K562 (cell line): ENCODE results near the gene FOXO3. TPM values are rescaled to one million over a fixed set of nuclear protein-coding genes. Genes with fewer than 3 reads are reported as not detected.

Experiments used
- BCLAF1 ChIP-seq, 2 experiments: fragments of 450-650 bp in 1 of 2; IDR thresholded peaks; 2 replicates each; pipeline ENCODE4 v1.6.1; 2011 to 2017; ENCODE audit warnings: low read depth in 2 of 2, antibody characterized with exemption in 1 of 2, borderline replicate concordance in 1 of 2, low read length in 1 of 2, mild to moderate bottlenecking in 1 of 2, mixed read lengths in 1 of 2; ENCODE audit not compliant: control insufficient read depth in 1 of 2
- C11orf30 ChIP-seq: fragments of 450-650 bp; IDR thresholded peaks from 2 replicates; pipeline ENCODE4 v1.6.1; 2016; ENCODE audit warnings: low read depth, mild to moderate bottlenecking
- FOXA1 ChIP-seq: fragments of 450-650 bp; IDR thresholded peaks from 2 replicates; pipeline ENCODE4 v1.6.1; 2016; ENCODE audit warnings: mild to moderate bottlenecking, borderline replicate concordance
- GATAD2A ChIP-seq: fragments of 450-650 bp; IDR thresholded peaks from 2 replicates; pipeline ENCODE4 v1.6.1; 2017
- HES1 ChIP-seq: fragments of 450-650 bp; IDR thresholded peaks from 2 replicates; pipeline ENCODE4 v1.6.1; 2016; ENCODE audit warnings: low read depth, mild to moderate bottlenecking, moderate library complexity
- HNRNPLL ChIP-seq: fragments of 200-400 bp; formaldehyde crosslinking; IDR thresholded peaks from 2 replicates; pipeline ENCODE4 v1.6.1; 2017; ENCODE audit warnings: low read length, low read depth, mild to moderate bottlenecking; ENCODE audit not compliant: poor library complexity, severe bottlenecking
- HOMEZ ChIP-seq: fragments of 250-450 bp; sonication (Bioruptor Pico); IDR thresholded peaks from 2 replicates; pipeline ENCODE4 v1.4.0; 2020; ENCODE audit warnings: mild to moderate bottlenecking, moderate library complexity
- JUNB ChIP-seq: fragments of 450-650 bp; formaldehyde crosslinking; conservative IDR thresholded peaks from 2 replicates; pipeline ENCODE4 v1.4.0; 2020; ENCODE audit warnings: mild to moderate bottlenecking
- JUND ChIP-seq, 2 experiments: IDR thresholded peaks; 2 replicates in 1 of 2; 3 replicates in 1 of 2; pipeline ENCODE4 v1.6.1; 2011; ENCODE audit warnings: borderline replicate concordance in 2 of 2, low read depth in 2 of 2, low read length in 2 of 2, improper control_type of control experiment in 1 of 2, missing biosample characterization in 1 of 2, missing genetic modification characterization in 1 of 2, missing genetic modification reagents in 1 of 2
- MAFG ChIP-seq: fragments of 450-650 bp; conservative IDR thresholded peaks from 2 replicates; pipeline ENCODE4 v1.6.1; 2016; ENCODE audit warnings: missing genetic modification characterization, missing compliant biosample characterization
- MAZ ChIP-seq, 2 experiments: fragments of 450-650 bp in 1 of 2; sonication (generic) in 1 of 2; formaldehyde crosslinking; IDR thresholded peaks in 1 of 2; conservative IDR thresholded peaks in 1 of 2; 2 replicates each; pipeline versions ENCODE4 v1.4.0 to v1.5.0; 2020; ENCODE audit warnings: mild to moderate bottlenecking in 1 of 2, missing genetic modification reagents in 1 of 2
- MCM2 ChIP-seq: fragments of 450-650 bp; IDR thresholded peaks from 2 replicates; pipeline ENCODE4 v1.6.1; 2017; ENCODE audit warnings: low read depth, mild to moderate bottlenecking
- MYNN ChIP-seq, 2 experiments: sonication (generic); formaldehyde crosslinking in 1 of 2; IDR thresholded peaks; 2 replicates each; pipeline versions ENCODE4 v1.5.0 to v1.6.1; 2016 to 2020; ENCODE audit warnings: antibody characterized with exemption in 1 of 2, missing genetic modification reagents in 1 of 2
- NFXL1 ChIP-seq: fragments of 450-650 bp; formaldehyde crosslinking; IDR thresholded peaks from 2 replicates; pipeline ENCODE4 v1.4.0; 2021; ENCODE audit warnings: mild to moderate bottlenecking
- PHB2 ChIP-seq: fragments of 450-650 bp; IDR thresholded peaks from 2 replicates; pipeline ENCODE4 v1.6.1; 2017; ENCODE audit warnings: low read depth
- PTBP1 ChIP-seq: fragments of 200-400 bp; formaldehyde crosslinking; IDR thresholded peaks from 2 replicates; pipeline ENCODE4 v1.6.1; 2017; ENCODE audit warnings: low read depth, low read length
- TCF7 ChIP-seq: sonication (generic); IDR thresholded peaks from 2 replicates; pipeline ENCODE4 v1.6.1; 2016; ENCODE audit warnings: antibody characterized with exemption, borderline replicate concordance
- TEAD2 ChIP-seq: fragments of 450-650 bp; IDR thresholded peaks from 2 replicates; pipeline ENCODE4 v1.6.1; 2016; ENCODE audit warnings: missing genetic modification characterization, control low read depth, missing compliant biosample characterization
- XRCC3 ChIP-seq: fragments of 450-650 bp; IDR thresholded peaks from 2 replicates; pipeline ENCODE4 v1.6.1; 2017; ENCODE audit warnings: mild to moderate bottlenecking, moderate library complexity
- ZBTB33 ChIP-seq: sonication (generic); formaldehyde crosslinking; IDR thresholded peaks from 2 replicates; pipeline ENCODE4 v1.8.1; 2023; ENCODE audit warnings: mild to moderate bottlenecking, missing genetic modification reagents
- polyA plus RNA-seq, 8 experiments: library from polyadenylated mRNA; depleted of rRNA in 4 of 8; stranded (reverse) in 5 of 8; unstranded in 3 of 8; fragments of >200 nt; fragmentation: Nextera tagmentation in 2 of 8; fragmentation: Illumina TruSeq in 1 of 8; extraction: Ambion mirVana in 2 of 8; extraction: Trizol in 1 of 8; gene quantifications; 2 replicates each; pipeline versions ENCODE4 v1.2.1 to v1.2.3, GENCODE V29; 2011 to 2014; ENCODE audit warnings: inconsistent platforms in 1 of 8, missing spikeins in 1 of 8
- total RNA-seq, 7 experiments: library from RNA; depleted of rRNA in 6 of 7; stranded (reverse); fragments of >200 nt in 6 of 7; fragmentation: Illumina TruSeq in 2 of 7; extraction: Trizol in 2 of 7; gene quantifications; 2 replicates each; pipeline versions ENCODE4 v1.2.1 to v1.2.3, GENCODE V29; 2011 to 2021; ENCODE audit warnings: low replicate concordance in 1 of 7

Gene FOXO3
- total and polyA plus RNA-seq, 9 of the 15 experiments (the other 6 are each of a cell fraction or from before 2014, with no cell fraction given) = 3.0 to 14.6 (median 6.0) TPM

- TF ChIP-seq HOMEZ (CRISPR knock-in tag) (no peak), TCF7 (no peak), XRCC3 (no peak), JUND (IDR thresholded peaks at IDR 0.05; ENCODE audit: borderline replicate concordance, low read depth, low read length) (peak; percentile 99), JUND (tag; IDR thresholded peaks at IDR 0.05; ENCODE audit: borderline replicate concordance, low read depth, low read length) (peak; percentile 97; the same call in 2 of the 3 replicates), MAZ (CRISPR knock-in tag; conservative IDR thresholded peaks at IDR 0.05 in 1 of 2, IDR thresholded peaks at IDR 0.05 in 1 of 2) (0 out of 4 replicates have a peak, but pooled peaks of 1 of the 2 experiments have one; percentile 31), PHB2 (peak; percentile 69; the same call in 1 of the 2 replicates), HNRNPLL (no peak), GATAD2A (0 out of 2 replicates have a peak, but pooled peaks have one; percentile 25), FOXA1 (no peak), JUNB (0 out of 2 replicates have a peak, but pooled peaks have one; percentile 14), HES1 (peak; percentile 52; the same call in 1 of the 2 replicates), MCM2 (no peak), C11orf30 (peak; percentile 85), TEAD2 (tag) (no peak), BCLAF1 (IDR thresholded peaks at IDR 0.05; ENCODE audit: borderline replicate concordance in 1 of 2, control insufficient read depth in 1 of 2, low read depth in 2 of 2, low read length in 1 of 2) (no peak), ZBTB33 (no peak), NFXL1 (CRISPR knock-in tag) (no peak), MYNN (IDR thresholded peaks at IDR 0.05) (peak; percentile 59; the same call in 1 of the 2 replicates), MYNN (CRISPR knock-in tag; IDR thresholded peaks at IDR 0.05) (no peak), PTBP1 (no peak), MAFG (tag) (peak; percentile 91)
These were observed 18.0 kb downstream of the FOXO3 start (continued) for GRCh38 chr6:108578595-108579327.
